Superior temporal gyrus (tissue), 1 donor: ENCODE data around the gene SND1.
A peak's percentile ranks its signal among the peaks of the same experiment; 100 is the strongest.

ENCODE experiments used
- DNase-seq: peaks from one replicate; pipeline ENCODE4 v3.0.0-alpha.2; 2016; ENCODE audit errors: extremely low spot score

SND1 gene

DNA sequence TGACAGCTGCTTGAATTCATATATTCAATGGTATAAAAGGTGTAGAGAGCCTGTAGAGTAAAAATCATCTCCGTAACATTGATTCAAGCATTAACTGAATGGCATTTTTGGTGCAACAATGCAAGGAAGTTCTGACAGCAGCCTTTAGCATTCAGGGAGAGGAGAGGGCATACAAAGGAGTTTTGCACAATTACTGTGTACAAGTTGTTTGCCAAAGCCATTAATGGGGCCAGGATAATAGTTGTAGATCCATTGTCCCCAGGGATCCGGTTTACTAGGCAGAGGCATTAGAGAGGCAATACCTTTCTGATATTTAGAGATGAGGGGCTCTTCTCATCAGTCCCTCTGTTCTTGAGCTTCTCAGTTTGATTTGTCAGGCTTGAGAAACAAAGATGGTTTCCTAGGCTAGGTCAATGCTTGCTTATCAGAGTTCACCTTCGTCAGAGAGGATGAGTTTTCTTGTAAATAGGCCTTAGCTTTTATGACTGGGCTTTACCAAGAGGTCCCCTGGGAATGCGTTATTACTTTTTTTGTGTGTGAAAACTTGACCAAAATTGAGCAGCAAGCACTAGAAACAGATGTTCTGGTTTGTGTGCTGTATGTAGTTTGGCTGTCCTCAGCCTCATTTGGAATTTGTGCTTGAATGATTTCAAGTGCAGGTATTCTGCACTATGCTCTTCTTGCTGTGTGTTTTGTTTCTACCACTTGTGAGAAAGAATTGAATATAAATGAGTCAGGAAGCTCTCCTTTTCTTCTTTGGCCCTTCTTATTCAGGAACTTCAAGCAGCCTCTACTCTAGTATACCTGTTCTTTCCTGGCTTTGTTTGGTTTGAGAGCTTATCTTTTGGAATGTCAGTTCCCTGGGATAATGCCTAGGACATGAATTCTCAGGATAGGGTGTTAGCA lies 32.0 kb downstream of the SND1 start:
- no peak for DNase-seq

DNA sequence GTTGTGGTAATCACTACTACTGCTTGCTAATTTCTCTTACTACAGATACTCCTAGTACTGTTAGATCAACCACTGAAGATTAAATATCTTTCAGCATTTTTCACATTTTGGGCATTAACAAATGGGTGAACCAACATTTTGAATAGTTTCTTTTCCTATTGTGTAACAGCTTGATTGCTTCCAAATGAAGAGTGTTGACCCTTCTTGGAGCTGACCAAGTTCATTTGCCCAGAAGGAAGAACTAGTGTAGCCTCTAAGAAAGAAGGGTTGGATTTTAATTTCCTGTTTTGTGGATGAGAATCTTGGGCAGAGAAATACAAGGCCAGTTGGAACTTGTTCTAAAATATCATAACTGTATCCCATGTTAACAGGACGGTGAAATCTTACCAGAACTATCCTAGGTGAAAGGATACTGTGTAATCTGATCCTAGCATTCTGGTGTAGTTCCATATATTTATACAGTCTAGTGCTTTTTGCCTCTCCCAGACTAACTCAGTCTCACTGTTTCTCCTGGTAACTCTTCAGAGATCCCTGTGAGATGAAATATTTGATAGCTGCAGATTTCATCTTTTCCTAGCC lies 37.3 kb downstream of the SND1 start:
- DNase-seq, result no peak

DNA sequence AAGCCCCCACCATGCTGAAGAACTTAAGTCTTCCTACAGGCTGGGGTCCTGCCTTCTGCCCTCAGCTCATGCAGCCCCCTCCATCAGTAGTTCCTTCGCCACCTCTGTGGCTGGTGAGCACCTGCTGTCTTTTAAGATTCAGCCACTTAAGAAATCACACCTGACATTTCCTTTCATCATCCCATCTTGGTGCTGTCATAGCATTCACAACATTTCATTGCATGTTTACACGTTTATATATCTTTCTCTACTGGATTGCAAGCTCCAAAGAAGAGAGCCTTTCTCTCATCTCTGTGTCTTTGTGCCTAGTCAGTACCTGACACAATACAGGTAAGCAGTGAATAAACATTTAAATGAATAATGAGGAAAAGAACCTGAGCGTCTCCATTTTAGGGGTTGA lies 38.3 kb downstream of the SND1 start:
- DNase-seq, result no peak

DNA sequence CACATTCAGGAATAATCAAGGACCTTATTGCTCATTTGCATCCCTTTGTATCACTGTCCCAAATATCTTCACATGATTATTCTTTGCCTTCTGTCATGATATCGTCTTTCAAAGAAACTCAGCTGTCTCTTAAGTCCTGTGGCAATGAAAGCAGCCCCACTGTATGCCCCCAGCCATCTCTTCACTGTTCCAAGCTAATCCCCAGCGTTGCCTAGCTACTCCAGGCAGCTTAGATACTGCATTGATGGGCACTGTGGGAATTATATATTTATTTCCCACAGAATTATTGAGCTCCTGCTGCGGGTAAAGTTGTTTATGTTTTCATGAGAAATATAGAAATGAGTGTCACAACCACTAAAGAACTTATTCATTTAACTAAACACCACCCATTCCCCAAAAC lies 38.8 kb downstream of the SND1 start:
- DNase-seq, result no peak

DNA sequence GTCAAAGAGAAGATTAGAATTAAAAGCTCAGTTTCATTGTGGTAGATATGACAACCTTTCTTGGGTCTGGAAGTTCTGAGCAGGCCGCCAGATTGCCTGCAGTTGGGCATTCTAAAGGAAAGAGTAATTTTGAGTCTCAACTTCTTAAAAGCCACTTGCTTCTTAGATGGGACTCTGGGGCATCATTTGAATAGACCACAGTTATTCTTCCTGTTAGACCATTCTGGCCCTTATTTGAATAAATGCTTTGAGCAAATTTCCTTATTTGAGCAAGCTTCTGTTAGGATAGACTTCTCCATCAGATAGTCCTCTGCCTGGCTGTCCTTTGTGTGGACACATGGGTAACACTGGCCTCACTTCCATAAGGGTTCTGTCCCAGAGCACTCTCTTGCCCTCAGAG lies 40.2 kb downstream of the SND1 start:
- no peak for DNase-seq

DNA sequence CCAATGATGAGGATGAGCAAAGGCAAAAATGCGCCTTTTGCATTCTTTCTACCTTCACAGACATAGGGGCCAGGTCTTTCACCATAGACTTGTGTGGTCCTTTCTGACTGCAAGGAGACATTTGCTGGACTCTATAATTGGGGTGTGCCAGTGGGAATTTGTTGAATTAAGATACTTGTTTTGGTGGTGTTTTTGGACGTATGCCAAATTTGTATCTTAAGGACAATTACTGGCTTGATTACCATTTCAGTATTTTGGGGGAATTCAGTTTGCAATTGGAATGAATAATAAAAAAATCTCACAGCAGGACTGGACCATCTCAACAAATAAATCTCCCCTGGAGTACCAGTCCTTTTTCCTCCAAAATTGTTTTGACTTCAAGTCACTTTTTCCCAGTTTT lies 47.9 kb downstream of the SND1 start:
- DNase-seq, result no peak

DNA sequence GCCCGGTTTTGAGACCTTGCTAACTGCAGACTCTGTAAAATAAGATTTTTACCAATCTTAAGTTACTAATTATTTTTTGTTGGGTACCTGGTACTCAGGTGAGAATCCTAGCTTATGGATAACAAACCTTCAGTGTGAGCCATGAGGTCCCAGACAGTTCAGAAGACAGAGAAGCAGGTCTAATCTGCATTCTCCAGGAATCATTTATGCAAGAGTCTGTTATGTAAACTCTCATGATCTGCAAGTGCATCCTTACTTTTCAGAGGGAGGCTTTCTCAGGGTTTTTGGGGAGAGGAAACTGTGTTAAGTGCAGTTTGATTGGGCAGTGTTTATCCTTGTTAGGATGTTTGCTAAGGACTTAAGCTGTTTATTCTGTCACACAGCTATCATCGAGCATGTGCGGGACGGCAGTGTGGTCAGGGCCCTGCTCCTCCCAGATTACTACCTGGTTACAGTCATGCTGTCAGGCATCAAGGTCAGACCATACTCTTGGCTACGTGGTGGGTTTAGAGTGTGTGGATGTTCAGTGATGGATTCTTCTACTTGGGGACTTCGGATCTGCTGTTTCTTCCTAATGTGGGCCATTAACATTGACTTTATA lies 50.2 kb downstream of the SND1 start:
- no peak for DNase-seq

DNA sequence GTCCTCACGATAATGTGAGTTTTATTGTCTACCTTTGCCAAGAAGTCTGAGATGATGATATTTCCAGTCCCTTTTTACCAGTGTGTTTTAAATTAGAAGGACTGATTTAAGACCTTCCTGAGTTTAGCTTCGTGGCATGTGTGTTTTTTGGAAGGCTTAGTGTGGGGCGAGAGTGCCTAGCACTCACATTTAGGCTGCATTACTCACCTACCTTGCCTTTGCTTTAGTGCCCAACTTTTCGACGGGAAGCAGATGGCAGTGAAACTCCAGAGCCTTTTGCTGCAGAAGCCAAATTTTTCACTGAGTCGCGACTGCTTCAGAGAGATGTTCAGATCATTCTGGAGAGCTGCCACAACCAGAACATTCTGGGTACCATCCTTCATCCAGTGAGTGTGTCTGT lies 50.9 kb downstream of the SND1 start:
- DNase-seq, result no peak

DNA sequence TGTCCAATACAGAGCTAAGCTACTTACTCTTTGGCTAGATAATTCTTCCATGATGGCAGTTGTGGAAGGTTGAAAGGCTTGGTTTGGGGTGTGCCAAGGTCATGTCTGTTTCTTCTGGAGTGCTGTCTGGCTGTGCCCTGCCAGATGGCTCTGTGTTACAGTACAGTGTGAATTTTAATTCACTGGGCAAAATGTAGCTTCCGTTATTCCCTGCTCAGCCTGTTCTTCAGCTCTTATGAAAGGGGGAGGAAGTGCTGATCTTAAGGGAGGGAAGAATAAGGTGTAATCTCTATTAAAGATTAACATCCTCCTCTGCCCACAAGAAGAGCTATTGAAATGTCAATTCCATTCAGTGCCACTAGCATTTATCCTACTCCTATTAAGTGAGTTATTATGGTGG lies 52.2 kb downstream of the SND1 start:
- no peak for DNase-seq

DNA sequence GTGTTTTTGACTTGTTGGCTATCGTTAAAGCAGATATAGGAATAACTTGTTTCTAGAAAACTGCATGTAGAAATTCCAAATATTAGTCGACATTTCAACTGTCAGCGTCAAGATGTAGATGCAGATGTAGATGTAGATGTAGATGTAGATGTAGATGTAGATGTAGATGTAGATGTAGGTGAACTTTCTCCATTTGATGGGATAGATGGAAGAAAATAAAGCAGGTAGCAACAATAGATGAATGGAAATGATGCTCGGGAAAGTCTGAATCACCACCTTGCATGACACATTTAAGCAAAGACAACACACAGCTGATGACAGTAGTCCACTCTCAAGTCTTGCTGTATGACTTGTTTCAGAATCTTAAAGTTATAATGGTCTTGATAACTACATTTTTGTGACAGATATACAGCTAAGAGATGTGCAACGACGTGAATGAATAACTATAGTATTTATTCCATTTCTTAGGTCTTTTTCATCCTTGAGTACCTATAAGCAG lies 53.5 kb downstream of the SND1 start:
- no peak for DNase-seq

DNA sequence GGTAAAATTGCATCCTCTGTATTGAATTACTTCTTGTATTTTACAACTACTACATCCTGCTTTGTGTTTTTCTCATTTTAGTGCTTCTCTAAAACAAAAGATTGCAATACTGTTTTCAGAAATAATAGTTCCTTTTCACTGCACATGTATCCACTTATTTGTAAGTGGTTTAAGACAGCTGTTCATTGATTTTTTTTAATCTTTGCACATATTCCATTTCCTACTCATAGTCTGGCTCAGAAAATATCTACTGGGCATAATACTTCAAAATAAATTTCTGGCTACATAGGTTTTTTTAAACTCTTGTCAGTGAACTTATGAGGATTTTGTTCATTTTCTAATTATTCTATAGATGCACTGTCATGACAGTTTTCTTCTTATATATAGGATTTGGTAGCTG lies 54.8 kb downstream of the SND1 start:
- no peak for DNase-seq

DNA sequence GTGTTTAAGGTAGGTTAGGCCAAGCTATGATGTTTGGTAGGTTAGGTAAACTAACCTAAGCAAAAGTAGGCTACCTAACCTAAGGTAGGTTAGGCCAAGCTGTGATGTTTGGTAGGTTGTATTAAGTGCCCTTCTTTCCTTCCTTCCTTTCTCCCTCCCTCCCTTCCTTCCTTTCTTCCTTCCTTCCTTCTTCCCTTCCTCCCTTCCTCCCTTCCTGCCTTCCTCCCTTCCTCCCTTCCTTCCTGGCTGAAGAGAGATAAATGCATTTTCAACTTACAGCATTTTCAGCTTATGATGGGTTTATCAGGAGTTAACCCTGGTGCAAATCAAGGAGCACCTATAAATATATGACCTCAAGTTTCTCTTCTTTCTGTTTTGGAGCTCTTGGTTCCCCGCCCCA lies 56.2 kb downstream of the SND1 start:
- DNase-seq, result no peak

DNA sequence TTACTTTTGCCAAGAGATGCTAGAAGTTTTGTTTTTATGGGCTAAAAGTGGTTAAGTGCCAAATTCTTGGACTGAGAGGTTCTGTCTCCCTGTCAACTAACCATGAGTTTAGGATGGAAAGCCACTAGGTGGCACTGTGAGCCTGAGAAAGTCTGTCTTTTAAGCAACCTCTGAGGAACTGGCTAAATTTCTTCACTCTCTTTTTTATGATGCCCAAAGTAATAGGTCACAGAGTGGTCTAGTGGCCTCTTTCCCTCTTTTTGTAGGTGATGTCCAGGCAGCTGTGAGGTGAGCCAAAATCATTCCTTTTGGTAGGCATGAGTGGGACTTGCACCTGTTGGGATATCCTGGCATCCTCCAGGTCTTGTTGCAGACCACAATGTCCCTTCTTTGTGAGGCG lies 56.8 kb downstream of the SND1 start:
- peak; percentile 97 for DNase-seq

DNA sequence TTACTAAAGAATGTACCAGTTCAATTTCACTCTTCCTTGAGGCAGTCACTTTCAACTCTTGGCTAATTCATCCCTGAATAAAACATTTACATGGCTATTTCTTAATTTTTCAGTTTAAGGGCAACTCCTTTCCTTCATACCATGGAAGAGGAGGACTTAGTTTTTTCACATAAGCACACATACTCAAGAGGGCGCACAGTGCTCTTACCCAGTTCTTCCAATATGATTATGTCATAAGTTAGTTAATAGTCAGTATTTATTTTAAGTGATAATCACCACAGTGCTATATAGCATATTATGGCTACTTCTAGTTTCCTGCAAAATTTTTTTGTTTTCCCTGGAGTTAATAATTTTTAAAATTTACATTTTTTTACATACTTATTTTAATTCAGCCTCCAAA lies 58.6 kb downstream of the SND1 start:
- DNase-seq, result no peak

DNA sequence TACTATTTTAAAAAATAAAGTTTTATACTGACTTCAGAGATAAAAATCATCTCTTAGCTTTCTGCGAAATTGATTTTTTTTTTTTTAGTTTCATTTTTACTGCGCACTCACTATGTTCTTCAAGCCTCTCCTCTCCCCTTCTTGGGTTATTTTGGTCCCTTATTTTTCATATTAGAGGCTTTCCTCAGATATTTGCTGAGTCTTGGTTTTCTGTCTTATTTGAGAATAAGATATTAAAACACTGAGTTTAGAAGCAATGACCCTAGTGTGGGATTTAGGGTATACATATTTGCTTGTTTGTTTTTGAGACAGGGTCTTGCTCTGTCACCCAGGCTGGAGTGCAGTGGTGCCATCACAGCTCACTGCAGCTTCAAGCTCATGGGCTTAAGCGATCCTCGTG lies 59.9 kb downstream of the SND1 start:
- DNase-seq, result no peak

DNA sequence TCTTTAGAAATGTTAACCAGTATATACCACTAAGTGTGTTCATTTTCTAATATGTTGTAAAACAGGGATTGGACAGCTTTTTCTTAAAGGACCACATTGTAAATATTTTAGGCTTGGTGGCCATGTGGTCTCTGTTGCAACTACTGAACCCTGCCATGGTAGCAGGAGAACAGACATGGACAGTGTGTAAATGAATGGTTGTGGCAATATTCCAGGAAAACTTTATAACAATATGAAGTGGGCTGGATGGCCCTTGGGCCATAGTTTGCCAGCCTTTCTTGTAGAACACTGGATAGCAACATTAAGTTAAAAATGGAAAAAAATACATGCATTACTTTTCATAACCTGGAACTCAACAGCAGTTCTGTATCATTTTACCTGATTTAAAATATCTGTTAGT lies 61.0 kb downstream of the SND1 start:
- DNase-seq, result no peak

DNA sequence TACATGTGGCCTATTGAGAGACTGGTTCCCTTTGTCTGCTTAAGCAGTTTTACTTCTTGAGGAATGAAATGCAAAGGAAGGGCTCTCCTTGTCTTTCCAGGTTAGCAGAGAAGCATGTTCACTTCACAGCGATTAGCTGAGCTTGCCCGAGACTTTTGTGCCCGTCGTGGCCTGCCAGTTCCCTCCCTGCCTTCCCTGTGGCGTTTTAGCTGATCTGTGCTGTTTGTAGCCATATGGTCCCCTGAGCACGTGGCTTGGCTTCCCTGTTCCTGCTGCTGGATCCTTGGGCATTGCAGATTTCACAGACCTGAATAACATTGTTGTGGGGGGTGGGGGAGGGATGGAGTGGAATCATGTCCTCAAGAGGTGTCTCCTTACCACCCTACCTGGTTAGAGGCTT lies 61.8 kb downstream of the SND1 start:
- no peak for DNase-seq

DNA sequence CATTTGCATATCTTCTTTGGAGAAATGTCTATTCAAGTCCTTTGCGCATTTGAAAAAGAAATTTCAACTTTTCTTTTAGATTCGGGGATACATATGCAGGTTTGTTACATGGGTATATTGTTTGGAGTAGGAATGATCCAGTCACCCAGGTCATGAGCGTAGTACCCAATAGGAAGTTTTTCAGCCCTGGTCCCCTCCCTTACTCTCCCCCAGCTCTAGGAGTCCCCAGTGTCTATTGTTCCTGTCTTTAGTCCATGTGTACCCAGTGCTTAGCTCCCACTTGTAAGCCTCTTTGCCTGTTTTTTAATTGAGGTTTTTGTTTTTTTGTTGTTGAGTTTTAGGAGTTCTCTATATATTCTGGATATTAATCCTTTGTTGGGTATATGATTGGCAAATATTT lies 63.3 kb downstream of the SND1 start:
- DNase-seq, result no peak

DNA sequence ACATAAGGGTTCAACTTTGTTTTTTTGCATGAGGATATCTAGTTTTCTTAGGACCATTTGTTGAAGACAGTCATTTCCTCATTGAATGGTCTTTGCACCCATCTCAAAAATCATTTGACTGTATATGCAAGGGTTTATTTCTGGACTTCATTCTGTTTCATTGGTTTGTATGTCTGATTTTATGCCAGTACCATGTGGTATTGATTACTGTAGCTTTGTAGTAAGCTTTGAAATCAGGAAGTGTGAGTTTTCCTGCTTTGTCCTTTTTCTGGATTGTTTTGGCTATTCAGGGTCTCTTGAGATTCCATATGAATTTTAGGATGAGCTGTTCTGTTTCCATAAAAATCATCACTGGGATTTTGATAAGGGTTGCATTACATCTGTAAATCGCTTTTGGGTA lies 63.9 kb downstream of the SND1 start:
- no peak for DNase-seq

DNA sequence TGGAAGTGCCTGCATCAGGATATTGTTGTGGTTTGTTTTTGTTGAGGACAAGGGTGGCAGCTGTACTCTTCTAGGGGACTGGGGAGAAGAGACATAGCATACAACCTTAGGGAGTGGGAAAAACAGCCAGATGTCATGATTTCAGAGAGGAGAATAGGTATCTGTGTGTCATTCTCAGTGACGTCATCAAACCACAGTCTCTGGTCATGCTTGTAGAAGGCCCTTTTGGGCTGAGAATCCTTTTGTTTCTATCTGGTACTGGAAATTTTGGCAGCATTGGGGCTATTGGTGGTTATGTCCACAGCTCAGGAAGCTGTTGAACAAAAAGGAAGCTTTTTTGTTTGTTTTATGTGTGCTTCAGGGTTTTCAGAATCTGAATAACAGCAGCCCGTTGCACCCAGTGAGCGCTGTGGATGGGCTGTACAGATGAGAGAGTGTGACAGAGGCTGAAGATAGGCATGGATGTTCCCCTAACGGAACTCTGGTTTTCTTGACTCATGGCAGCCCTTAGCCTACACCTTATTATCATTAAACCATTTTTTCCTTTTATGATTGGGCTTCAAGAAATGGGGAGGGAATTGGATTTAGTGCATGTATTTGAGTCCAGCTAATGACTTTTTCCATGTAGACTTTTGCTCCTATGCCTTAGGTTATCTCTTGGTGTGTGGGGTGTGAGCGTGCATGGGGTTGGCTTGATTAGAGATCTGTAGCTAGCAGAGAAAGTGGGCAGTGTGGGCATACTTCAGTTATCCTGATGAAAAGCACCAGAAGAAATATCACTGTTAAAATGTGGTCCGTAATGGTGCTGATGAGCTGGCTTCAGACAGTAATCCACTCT lies 65.7 kb downstream of the SND1 start:
- no peak for DNase-seq

DNA sequence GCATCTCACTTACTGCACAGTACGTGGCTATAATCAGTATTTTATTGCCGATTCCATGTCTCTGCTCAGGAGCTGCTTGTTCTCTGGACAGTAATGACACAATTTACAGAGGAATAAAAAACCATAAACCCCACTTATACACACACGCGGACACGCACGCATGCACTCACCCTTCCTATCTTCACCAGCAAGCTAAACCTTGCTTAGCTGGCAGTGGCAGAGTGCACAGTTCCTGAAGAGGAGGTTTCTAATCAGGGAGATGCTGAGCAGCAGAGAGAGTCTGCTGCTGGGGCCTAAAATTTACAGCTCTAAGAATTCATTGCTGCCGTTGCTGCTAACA lies 66.3 kb downstream of the SND1 start:
- peak; percentile 53 for DNase-seq

DNA sequence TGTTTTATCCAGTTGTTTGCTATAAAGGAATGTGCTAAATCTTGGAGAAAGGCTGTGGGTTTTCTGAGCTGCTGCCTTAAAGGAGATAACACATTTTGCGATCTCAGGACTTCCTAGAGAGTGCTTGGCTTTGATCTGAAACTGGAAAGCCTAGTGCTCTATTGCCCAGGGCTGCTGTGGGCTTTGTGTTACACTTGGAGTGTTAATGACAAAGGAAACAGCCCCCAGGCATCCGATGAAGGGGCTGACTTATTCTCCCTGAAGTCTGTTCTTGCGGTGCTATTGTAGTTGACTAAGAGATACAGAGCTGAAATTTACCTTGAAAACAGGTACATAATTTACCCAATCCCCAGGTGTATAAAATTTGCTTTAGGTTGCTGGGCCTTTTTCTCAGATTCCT lies 74.5 kb downstream of the SND1 start:
- no peak for DNase-seq
